NCI-H524 treated with DMSO at 0.1 percent for 48 hours (cell line): ENCODE results near the gene MRPS11.
"Not testable (repeated sequence)": the region's sequence is repeated elsewhere in the genome, so short reads cannot be mapped to it uniquely, and the experiment has no call there.

Source experiments
- DNase-seq: peaks from one replicate; lab custom pipeline; 2025; lab: John Stamatoyannopoulos, UW

Gene MRPS11

GRCh38 chr15:88454867-88455810 is 12.4 kb upstream of the MRPS11 start:
- DNase-seq, result peak; percentile 81

GRCh38 chr15:88456733-88457132 is 10.8 kb upstream of the MRPS11 start:
- no peak for DNase-seq

DNA sequence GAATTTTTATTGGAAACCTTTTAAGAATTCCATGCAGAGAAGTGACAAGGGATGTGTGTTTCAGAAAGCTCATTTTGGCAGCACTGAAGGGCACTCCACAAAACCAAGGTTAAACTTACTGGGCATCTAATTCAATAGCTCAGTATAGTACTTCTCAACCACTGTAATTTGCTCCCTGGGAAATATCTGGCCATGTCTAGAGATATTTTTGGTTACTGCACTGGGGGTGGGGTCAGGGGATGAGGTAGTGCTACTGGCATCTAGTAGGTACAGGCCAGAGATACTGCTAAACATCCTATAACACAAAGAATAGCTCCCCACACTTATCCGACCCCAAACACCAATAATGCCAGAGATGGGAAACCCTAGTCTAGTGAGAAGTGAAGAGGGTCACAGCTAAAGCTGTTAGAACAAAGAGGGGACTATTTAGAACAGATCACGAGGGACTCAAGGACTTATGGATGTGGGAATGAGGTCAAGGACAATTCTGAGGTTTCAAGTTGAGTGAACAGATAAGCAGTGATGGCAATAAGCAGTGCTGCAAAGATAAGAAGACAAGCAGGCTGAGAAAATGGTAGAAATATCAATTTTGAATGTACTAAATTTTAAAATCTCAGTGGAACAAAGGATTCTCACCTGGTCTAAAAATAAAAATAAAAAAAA is 3.5 kb upstream of the MRPS11 start:
- no peak for DNase-seq

GRCh38 chr15:88465633-88466224 is 1.8 kb upstream of the MRPS11 start:
- DNase-seq, result no peak

- DNase-seq, result no peak
These were observed 524 bp downstream of the MRPS11 start for GRCh38 chr15:88467935-88468528.

GRCh38 chr15:88468721-88469120 is 1.2 kb downstream of the MRPS11 start:
- not testable (repeated sequence) for DNase-seq

DNA sequence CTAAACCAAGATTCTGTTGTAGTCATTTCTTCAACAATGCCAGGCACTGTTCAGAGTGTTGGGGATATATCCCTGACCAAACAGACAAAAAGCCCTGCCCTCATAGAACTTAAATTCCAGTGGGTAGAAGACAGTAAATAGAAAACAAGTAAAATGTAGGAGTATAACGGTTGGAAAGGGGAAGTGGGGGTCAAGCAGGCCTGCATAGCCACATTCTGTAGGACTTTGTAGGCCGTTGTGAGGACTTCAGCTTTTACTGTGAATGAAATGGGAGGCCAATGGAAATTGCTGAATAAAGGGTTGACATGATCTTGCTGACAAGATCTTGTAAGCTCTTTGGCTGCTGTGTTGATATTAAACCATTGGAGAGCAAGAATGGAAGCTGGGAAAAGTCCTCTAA is 1.8 kb downstream of the MRPS11 start:
- DNase-seq, result no peak

DNA sequence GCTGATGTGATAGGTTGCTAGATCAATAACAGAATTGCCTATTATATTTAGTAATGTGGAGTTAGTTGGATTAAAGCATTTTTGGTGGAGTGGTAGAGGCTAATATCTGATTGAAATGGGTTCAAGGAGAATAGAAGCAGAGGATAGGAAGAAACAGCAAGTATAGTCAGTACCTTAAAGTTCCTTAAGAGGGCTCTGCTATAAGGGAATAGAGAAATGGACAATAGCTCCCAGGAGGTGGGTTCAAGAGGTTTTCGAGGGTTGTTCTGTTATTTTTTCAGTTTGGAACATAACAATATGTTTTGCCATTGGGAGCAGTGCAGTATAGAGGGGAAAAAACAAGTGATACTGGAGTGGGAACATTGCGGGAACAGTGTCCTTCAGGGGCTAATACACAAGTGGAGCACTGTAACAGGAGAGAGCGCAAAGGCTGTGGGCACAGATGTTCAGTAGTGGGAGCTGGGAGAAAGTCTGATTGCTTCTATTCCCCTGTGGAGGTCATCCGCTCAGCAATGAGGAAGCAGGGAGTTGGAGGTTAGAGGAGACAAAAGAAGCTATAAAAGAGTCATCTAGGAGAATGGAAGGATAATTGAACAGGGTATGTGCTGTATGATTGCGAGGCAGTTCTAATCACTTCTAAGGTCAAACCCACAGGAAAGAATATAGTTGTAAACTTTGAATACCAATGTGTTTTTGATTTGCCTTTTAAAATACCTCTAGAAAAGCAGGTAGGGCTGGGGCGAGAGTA is 3.3 kb downstream of the MRPS11 start:
- DNase-seq, result no peak

DNA sequence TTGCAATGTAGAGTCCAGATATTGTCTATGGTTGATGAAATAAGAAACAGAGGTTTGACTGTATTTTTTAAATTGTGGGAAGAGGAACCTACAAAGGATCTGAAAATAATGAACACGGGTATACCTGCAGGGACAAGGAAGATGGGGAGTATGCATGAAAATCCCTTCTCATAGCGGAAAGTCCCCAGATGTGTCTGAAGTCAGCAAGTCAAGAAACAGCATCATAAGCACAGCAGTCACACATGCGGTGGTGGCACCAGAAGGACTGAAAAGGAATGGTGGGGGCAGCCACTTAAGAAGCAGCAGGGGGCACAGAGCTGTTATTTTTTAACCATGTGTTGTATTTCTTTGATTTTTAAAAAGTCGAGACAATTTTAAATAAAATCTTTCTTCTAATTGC is 4.7 kb downstream of the MRPS11 start:
- no peak for DNase-seq

DNA sequence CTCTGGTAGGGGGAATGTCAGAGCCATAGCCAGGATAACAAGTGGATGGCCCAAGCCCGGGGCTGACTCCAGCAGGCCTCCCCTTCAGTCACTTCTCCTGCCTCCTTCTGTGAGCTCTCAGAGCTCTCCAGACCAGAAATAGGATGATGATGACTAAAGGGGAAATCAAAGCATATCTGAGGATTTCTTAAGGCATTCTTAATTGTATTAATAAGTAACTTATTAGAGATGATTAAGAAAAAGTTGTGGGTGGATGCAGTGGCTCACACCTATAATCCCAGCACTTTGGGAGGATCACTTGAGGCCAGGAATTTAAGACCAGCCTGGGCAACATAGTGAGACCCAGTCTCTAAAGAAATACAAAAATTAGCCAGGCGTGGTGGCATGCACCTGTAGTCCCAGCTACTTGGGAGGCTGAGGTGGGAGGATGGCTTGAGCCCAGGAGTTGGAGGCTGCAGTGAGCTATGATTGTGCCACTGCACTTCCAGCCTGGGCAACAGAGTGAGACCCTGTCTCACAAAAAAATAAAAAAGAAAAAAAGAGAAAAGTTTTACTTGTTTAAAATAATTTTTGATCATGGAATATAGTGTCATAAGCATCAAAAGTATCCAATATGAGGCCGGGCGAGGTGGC is 6.3 kb downstream of the MRPS11 start:
- not testable (repeated sequence) for DNase-seq

- peak; percentile 80 for DNase-seq
These were observed 9.1 kb downstream of the MRPS11 start for GRCh38 chr15:88476635-88477060.

GRCh38 chr15:88477126-88477525 is 9.6 kb downstream of the MRPS11 start:
- DNase-seq, result no peak

- no peak for DNase-seq
These were observed 10.4 kb downstream of the MRPS11 start for GRCh38 chr15:88477904-88478303.

- DNase-seq, result no peak
These were observed 11.7 kb downstream of the MRPS11 start for GRCh38 chr15:88479169-88479568.

DNA sequence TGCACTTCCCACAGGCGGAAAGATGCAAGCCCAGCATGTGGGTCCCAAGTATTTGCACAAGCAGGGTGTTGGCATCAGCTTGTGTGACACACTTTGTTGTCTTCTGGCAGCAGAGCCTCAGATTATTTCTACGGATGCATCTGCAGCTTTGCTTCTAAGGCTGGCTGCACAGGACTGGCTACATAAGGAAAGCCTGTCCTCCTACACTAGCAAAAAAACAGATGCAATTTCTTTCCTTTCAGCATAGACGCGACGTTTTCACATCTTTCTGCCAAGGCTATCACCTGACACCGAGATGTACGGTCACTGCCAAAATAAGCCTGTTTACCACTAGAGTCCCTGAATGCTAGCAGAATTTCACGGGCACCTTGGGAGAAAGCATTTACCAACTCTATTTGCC is 13.5 kb downstream of the MRPS11 start:
- DNase-seq, result no peak

DNA sequence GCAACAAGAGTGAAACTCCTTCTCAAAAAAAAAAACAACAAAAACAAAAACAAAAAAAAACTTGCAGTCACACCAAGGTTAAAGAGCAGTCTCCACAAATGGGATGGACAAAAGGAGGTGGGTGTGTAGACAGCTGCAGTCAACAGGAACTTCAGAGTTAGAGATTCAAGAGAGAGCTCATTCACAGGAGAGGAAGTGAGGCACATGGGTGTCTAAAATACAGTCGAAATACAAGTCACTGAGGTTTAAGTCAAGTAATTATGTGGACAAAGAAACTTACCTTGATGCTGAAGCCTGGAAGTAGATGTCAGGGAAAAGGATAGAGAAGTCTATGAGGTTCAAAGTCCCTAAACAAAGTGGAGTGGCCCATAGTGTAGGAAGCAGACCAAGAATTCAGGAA is 14.8 kb downstream of the MRPS11 start:
- no peak for DNase-seq

- DNase-seq, result peak; percentile 92
These were observed 17.3 kb downstream of the MRPS11 start for GRCh38 chr15:88484682-88485331.

- DNase-seq, result no peak
These were observed 19.8 kb downstream of the MRPS11 start for GRCh38 chr15:88487178-88487795.

DNA sequence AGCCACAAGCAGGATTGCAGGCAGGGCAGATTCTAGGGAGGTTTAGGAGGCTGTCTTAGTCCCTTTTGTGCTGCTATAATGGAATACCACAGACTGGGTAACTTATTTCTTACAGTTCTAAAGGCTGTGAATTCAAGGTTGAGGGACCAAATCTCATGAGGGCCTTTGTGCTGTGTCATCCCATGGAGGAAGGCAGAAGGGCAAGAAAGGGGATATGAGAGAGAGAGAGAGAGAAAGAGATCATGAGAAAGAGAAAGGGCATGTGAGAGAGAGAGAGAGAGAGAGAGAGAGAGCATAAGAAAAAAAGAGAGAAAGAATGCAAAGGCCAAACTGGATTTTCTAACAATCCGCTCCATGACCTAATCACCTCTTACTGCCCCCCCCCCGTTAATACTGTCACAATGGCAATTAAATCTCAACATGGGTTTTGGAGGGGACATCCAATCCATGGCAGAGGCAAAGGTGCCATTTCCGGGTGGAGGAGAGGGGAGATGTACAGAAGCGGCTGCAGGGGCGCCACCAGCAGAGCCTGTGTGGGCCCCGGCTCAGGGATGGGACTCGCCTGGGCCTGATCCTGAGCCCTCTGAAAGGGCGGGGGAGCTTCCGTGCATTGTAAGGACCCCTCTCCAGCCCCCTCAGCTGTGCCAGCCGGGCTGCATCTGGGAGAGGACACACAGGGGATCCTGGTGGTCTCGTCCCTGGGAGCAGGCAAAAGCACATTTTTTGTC is 20.5 kb downstream of the MRPS11 start:
- no peak for DNase-seq

DNA sequence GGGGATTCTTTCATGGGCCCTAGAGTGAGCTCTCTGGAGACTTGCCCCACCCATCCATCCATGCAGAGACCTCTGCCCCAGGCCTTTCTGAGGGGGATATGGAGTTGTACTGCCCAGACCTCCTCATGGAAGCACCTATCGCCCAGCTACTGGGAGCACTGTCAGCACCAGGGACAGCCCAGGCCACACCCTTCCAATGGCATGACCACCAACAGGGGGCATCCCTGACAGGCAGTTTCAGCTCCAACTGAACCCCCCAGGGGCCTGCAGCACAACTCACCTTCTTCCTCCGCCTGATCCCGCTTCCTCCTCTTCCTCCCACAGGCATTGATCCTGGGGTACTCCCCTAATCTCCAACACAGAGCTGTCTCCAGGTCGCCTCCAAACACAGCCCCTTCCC is 21.8 kb downstream of the MRPS11 start:
- DNase-seq, result no peak
